CD8-positive, alpha-beta memory T cell (primary cell): ENCODE measurements around the gene DCTD. TPM values are rescaled to one million over a fixed set of nuclear protein-coding genes. Genes with fewer than 3 reads are reported as not detected.

ENCODE experiments used
- CTCF ChIA-PET: fragments of 350-600 bp; sonication (Branson Sonifier 250); formaldehyde crosslinking; loops from one replicate; lab custom pipeline; 2021; ENCODE audit warnings: antibody characterized with exemption; lab: Charles Lee
- POLR2A ChIA-PET: fragments of 350-600 bp; sonication (Branson Sonifier 250); formaldehyde crosslinking; loops from one replicate; lab custom pipeline; 2021; ENCODE audit warnings: antibody characterized with exemption; lab: Charles Lee
- DNase-seq, 5 donors: peaks; one replicate each; pipeline versions ENCODE4 v3.0.0 to v3.0.0-alpha.2; 2020 to 2022; ENCODE audit warnings: mixed read lengths in 1 of 5
- H3K27ac ChIP-seq: one replicate; pipeline ENCODE4 v1.7.0; 2013; ENCODE audit warnings: low read depth, mild to moderate bottlenecking, low read length, moderate library complexity
- H3K27me3 ChIP-seq: 2 replicates; pipeline ENCODE4 v1.7.0; 2013; ENCODE audit warnings: low read length, mild to moderate bottlenecking; ENCODE audit not compliant: insufficient read depth, poor library complexity, severe bottlenecking
- H3K36me3 ChIP-seq: 2 replicates; pipeline ENCODE4 v1.7.0; 2013; ENCODE audit warnings: mild to moderate bottlenecking, low read length, moderate library complexity; ENCODE audit not compliant: insufficient read depth
- H3K4me1 ChIP-seq: 2 replicates; pipeline ENCODE4 v1.7.0; 2013; ENCODE audit warnings: mild to moderate bottlenecking, low read length, moderate library complexity; ENCODE audit not compliant: insufficient read depth
- H3K4me3 ChIP-seq: 2 replicates; pipeline ENCODE4 v1.7.0; 2013; ENCODE audit warnings: mild to moderate bottlenecking, low read length
- H3K9me3 ChIP-seq: 2 replicates; pipeline ENCODE4 v1.7.0; 2013; ENCODE audit warnings: mild to moderate bottlenecking, low read length
- H3K27ac Mint-ChIP-seq, 8 donors: one replicate each; pipeline ENCODE4 v1.8.0; 2020 to 2021; ENCODE audit warnings: mixed read lengths in 8 of 8, mild to moderate bottlenecking in 6 of 8, inconsistent platforms in 3 of 8, moderate library complexity in 3 of 8
- H3K27me3 Mint-ChIP-seq, 2 donors: one replicate each; pipeline ENCODE4 v1.8.0; 2020 to 2021; ENCODE audit warnings: mixed read lengths in 2 of 2, mild to moderate bottlenecking in 1 of 2, moderate library complexity in 1 of 2
- H3K36me3 Mint-ChIP-seq, 3 donors: one replicate each; pipeline ENCODE4 v1.8.0; 2020 to 2021; ENCODE audit warnings: mixed read lengths in 3 of 3, inconsistent platforms in 1 of 3, mild to moderate bottlenecking in 1 of 3
- H3K4me1 Mint-ChIP-seq, 3 donors: one replicate each; pipeline ENCODE4 v1.8.0; 2020 to 2021; ENCODE audit warnings: mixed read lengths in 3 of 3, inconsistent platforms in 1 of 3, mild to moderate bottlenecking in 1 of 3
- H3K4me3 Mint-ChIP-seq, 7 donors: one replicate each; pipeline ENCODE4 v1.8.0; 2020 to 2021; ENCODE audit warnings: mixed read lengths in 7 of 7, mild to moderate bottlenecking in 6 of 7, moderate library complexity in 4 of 7, inconsistent platforms in 2 of 7
- H3K9me3 Mint-ChIP-seq, 5 donors: one replicate each; pipeline ENCODE4 v1.8.0; 2020 to 2022; ENCODE audit warnings: mixed read lengths in 5 of 5, mild to moderate bottlenecking in 3 of 5, moderate library complexity in 2 of 5, inconsistent platforms in 1 of 5
- polyA plus RNA-seq: library from polyadenylated mRNA; unstranded; fragments of 300-500 nt; fragmentation: Illumina TruSeq; gene quantifications from one replicate; pipeline ENCODE4 v1.2.3, GENCODE V29; 2021
- total RNA-seq, 2 experiments: library from RNA; stranded (reverse); gene quantifications; one replicate each; pipeline ENCODE4 v1.2.3, GENCODE V29; 2021

DCTD gene
- total RNA-seq (100 to 1,000 TPM; 145 to 150 TPM), polyA plus RNA-seq (105 TPM)

GRCh38 chr4:182917182-182918043 is at the start of gene DCTD:
Gene DCTD, minus strand, starts transcription at chr4:182917386. Its CDS starts 1,818 bp downstream, at chr4:182915568.
- peaks cover 36% of the 10 kb centered on the region for H3K4me1 ChIP-seq
- Mint-ChIP-seq H3K27ac (peak within 1 kb of the TSS; percentile 90 to 100 (median 96)), H3K4me1 (peaks cover 45 to 65% (median 52%) of the 10 kb centered on the region in 3 donors), H3K27me3 (no peaks in the 10 kb centered on the region), H3K36me3 (peaks cover 3 to 39% (median 12%) of the 10 kb centered on the region in 3 donors), H3K9me3 (no peaks in the 10 kb centered on the region), H3K4me3 (peak within 1 kb of the TSS; percentile 87 to 98 (median 90))
- H3K27me3 ChIP-seq = no peaks in the 10 kb centered on the region
- ChIA-PET CTCF (interaction anchor here (1.2 to 2.1 kb wide), 3 partner anchors 7 to 344 kb away, joined by 4 to 8 read pairs (median 6); no protein-coding TSS in a partner anchor), POLR2A (interaction anchor here (0.9 to 1.7 kb wide), 4 partner anchors 9 to 587 kb away, joined by 4 to 7 read pairs (median 6); partner anchors contain the start of gene CDKN2AIP)
- peak within 1 kb of the TSS; percentile 89 for H3K4me3 ChIP-seq
- H3K36me3 ChIP-seq = no peaks in the 10 kb centered on the region
- no peaks in the 10 kb centered on the region for H3K9me3 ChIP-seq
- peak; percentile 68 to 88 (median 79) for DNase-seq
- peak within 1 kb of the TSS; percentile 95 for H3K27ac ChIP-seq

- peaks cover 0 to 9% (median 5%) of the 10 kb centered on the region in 5 donors for H3K9me3 Mint-ChIP-seq
- H3K4me3 Mint-ChIP-seq = no peak overlapping the region
These were observed 43.6 kb upstream of the DCTD start for GRCh38 chr4:182960746-182961145.

GRCh38 chr4:182960228-182960627 is 43.0 kb upstream of the DCTD start:
- Mint-ChIP-seq H3K36me3 (no peaks in the 10 kb centered on the region), H3K27me3 (peaks cover 1 to 14% of the 10 kb centered on the region in 2 donors), H3K4me1 (no peaks in the 10 kb centered on the region), H3K9me3 (peaks cover 0 to 9% (median 5%) of the 10 kb centered on the region in 5 donors), H3K4me3 (no peak overlapping the region), H3K27ac (no peak overlapping the region)
- Histone ChIP-seq H3K4me3 (no peak overlapping the region), H3K36me3 (no peaks in the 10 kb centered on the region), H3K27me3 (no peaks in the 10 kb centered on the region), H3K9me3 (no peaks in the 10 kb centered on the region), H3K27ac (no peak overlapping the region), H3K4me1 (no peaks in the 10 kb centered on the region)
- no peak for DNase-seq
- ChIA-PET POLR2A (no interaction called here), CTCF (no interaction called here)

More at GRCh38 chr4:182960746-182961145, 43.6 kb upstream of the DCTD start:
- no peak overlapping the region for H3K27ac ChIP-seq
- H3K36me3 Mint-ChIP-seq = no peaks in the 10 kb centered on the region
- CTCF ChIA-PET = interaction anchor here (1.0 kb wide), 1 partner anchor 36 kb away, joined by 3 read pairs; no protein-coding TSS in a partner anchor
- peaks cover 1 to 19% of the 10 kb centered on the region in 2 donors for H3K27me3 Mint-ChIP-seq
- no peaks in the 10 kb centered on the region for H3K4me1 Mint-ChIP-seq
- POLR2A ChIA-PET = no interaction called here
- no peaks in the 10 kb centered on the region for H3K36me3 ChIP-seq
- no peaks in the 10 kb centered on the region for H3K4me1 ChIP-seq
- no peaks in the 10 kb centered on the region for H3K27me3 ChIP-seq
- DNase-seq = no peak
- no peaks in the 10 kb centered on the region for H3K9me3 ChIP-seq
- H3K27ac Mint-ChIP-seq = no peak overlapping the region
- H3K4me3 ChIP-seq = no peak overlapping the region

GRCh38 chr4:182955411-182955810 is 38.2 kb upstream of the DCTD start:
- H3K4me1 ChIP-seq = no peaks in the 10 kb centered on the region
- H3K4me1 Mint-ChIP-seq = no peaks in the 10 kb centered on the region
- H3K4me3 ChIP-seq = no peak overlapping the region
- H3K36me3 ChIP-seq = no peaks in the 10 kb centered on the region
- H3K27ac Mint-ChIP-seq = no peak overlapping the region
- ChIA-PET CTCF (interaction anchor here (1.0 kb wide), 1 partner anchor 17 kb away, joined by 4 read pairs; no protein-coding TSS in a partner anchor), POLR2A (no interaction called here)
- no peaks in the 10 kb centered on the region for H3K9me3 ChIP-seq
- peaks cover 0 to 6% (median 4%) of the 10 kb centered on the region in 5 donors for H3K9me3 Mint-ChIP-seq
- H3K4me3 Mint-ChIP-seq = no peak overlapping the region
- H3K27ac ChIP-seq = no peak overlapping the region
- H3K27me3 ChIP-seq = no peaks in the 10 kb centered on the region
- peaks cover 0 to 7% of the 10 kb centered on the region in 2 donors for H3K27me3 Mint-ChIP-seq
- no peak for DNase-seq
- H3K36me3 Mint-ChIP-seq = no peaks in the 10 kb centered on the region

GRCh38 chr4:182944484-182945213 is 27.5 kb upstream of the DCTD start:
- no peak for DNase-seq
- CTCF ChIA-PET = no interaction called here
- H3K4me3 Mint-ChIP-seq = no peak overlapping the region

GRCh38 chr4:182939680-182940079 is 22.5 kb upstream of the DCTD start:
- H3K36me3 Mint-ChIP-seq = no peaks in the 10 kb centered on the region
- Histone ChIP-seq H3K27ac (no peak overlapping the region), H3K27me3 (no peaks in the 10 kb centered on the region), H3K9me3 (no peaks in the 10 kb centered on the region), H3K4me3 (no peak overlapping the region), H3K4me1 (no peaks in the 10 kb centered on the region), H3K36me3 (no peaks in the 10 kb centered on the region)
- H3K27ac Mint-ChIP-seq = no peak overlapping the region
- ChIA-PET POLR2A (no interaction called here), CTCF (interaction anchor here (1.5 to 3.1 kb wide), 5 partner anchors 10 to 468 kb away, joined by 4 to 27 read pairs (median 10); no protein-coding TSS in a partner anchor)
- peaks cover 6 to 18% of the 10 kb centered on the region in 2 donors for H3K27me3 Mint-ChIP-seq
- no peak for DNase-seq
- peaks cover 0 to 3% (median 0%) of the 10 kb centered on the region in 3 donors for H3K4me1 Mint-ChIP-seq
- no peak overlapping the region for H3K4me3 Mint-ChIP-seq
- H3K9me3 Mint-ChIP-seq = no peaks in the 10 kb centered on the region

More at GRCh38 chr4:182944484-182945213, 27.5 kb upstream of the DCTD start:
- H3K36me3 ChIP-seq = no peaks in the 10 kb centered on the region
- H3K36me3 Mint-ChIP-seq = no peaks in the 10 kb centered on the region
- H3K4me1 ChIP-seq = no peaks in the 10 kb centered on the region
- H3K9me3 ChIP-seq = no peaks in the 10 kb centered on the region
- H3K9me3 Mint-ChIP-seq = no peaks in the 10 kb centered on the region
- H3K27me3 Mint-ChIP-seq = peaks cover 6 to 32% of the 10 kb centered on the region in 2 donors
- no peaks in the 10 kb centered on the region for H3K27me3 ChIP-seq
- H3K4me1 Mint-ChIP-seq = no peaks in the 10 kb centered on the region
- H3K27ac Mint-ChIP-seq = no peak overlapping the region
- H3K27ac ChIP-seq = no peak overlapping the region
- H3K4me3 ChIP-seq = no peak overlapping the region
- POLR2A ChIA-PET = no interaction called here

- Mint-ChIP-seq H3K27me3 (peaks cover 0 to 22% of the 10 kb centered on the region in 2 donors), H3K9me3 (no peaks in the 10 kb centered on the region), H3K4me3 (no peak overlapping the region), H3K4me1 (peaks cover 0 to 3% (median 0%) of the 10 kb centered on the region in 3 donors), H3K36me3 (no peaks in the 10 kb centered on the region), H3K27ac (peak overlapping the region in 1 of 8 donors; percentile 46)
- peak; percentile 32 to 65 (median 43) for DNase-seq
- no peaks in the 10 kb centered on the region for H3K9me3 ChIP-seq
- CTCF ChIA-PET = interaction anchor here (0.7 to 3.1 kb wide), 15 partner anchors 9 to 469 kb away, joined by 3 to 27 read pairs (median 6); no protein-coding TSS in a partner anchor
- H3K4me1 ChIP-seq = no peaks in the 10 kb centered on the region
- H3K36me3 ChIP-seq = no peaks in the 10 kb centered on the region
- H3K27me3 ChIP-seq = no peaks in the 10 kb centered on the region
- H3K27ac ChIP-seq = no peak overlapping the region
- POLR2A ChIA-PET = no interaction called here
- no peak overlapping the region for H3K4me3 ChIP-seq
These were observed 21.0 kb upstream of the DCTD start for GRCh38 chr4:182938205-182938645.
